HepG2 (cell line): Measurements from ENCODE around the gene ARHGAP31. TPM values are rescaled to one million over a fixed set of nuclear protein-coding genes. Genes with fewer than 3 reads are reported as not detected.

ENCODE experiments used
- CBX2 ChIP-seq, 2 experiments: fragments of 200-600 bp in 1 of 2; sonication (generic); formaldehyde crosslinking in 1 of 2; IDR thresholded peaks; 2 replicates each; pipeline versions ENCODE4 v1.7.0 to v1.8.1; 2018 to 2022; ENCODE audit warnings: low read depth in 2 of 2, low read length in 1 of 2, mild to moderate bottlenecking in 1 of 2, missing genetic modification reagents in 1 of 2
- FOXC1 ChIP-seq: sonication (generic); formaldehyde crosslinking; IDR thresholded peaks from 2 replicates; pipeline ENCODE4 v1.8.0; 2022; ENCODE audit warnings: mild to moderate bottlenecking, missing genetic modification reagents, borderline replicate concordance
- FOXJ3 ChIP-seq: sonication (generic); formaldehyde crosslinking; IDR thresholded peaks from 2 replicates; pipeline ENCODE4 v1.4.0; 2020; ENCODE audit warnings: missing genetic modification reagents, mild to moderate bottlenecking, borderline replicate concordance
- NR2C2 ChIP-seq: sonication (generic); formaldehyde crosslinking; IDR thresholded peaks from 2 replicates; pipeline ENCODE4 v1.4.0; 2020; ENCODE audit warnings: missing genetic modification reagents, mild to moderate bottlenecking, moderate library complexity, borderline replicate concordance
- RARA ChIP-seq: IDR thresholded peaks from 2 replicates; pipeline ENCODE4 v1.6.1; 2016; ENCODE audit warnings: missing genetic modification reagents, missing compliant biosample characterization
- SIX4 ChIP-seq: sonication (generic); formaldehyde crosslinking; IDR thresholded peaks from 2 replicates; pipeline ENCODE4 v1.4.0; 2020; ENCODE audit warnings: missing genetic modification reagents
- SNAI1 ChIP-seq: sonication (generic); formaldehyde crosslinking; IDR thresholded peaks from 2 replicates; pipeline ENCODE4 v1.5.0; 2020; ENCODE audit warnings: mild to moderate bottlenecking, missing genetic modification reagents, borderline replicate concordance
- SP2 ChIP-seq: sonication (generic); formaldehyde crosslinking; IDR thresholded peaks from 2 replicates; pipeline ENCODE4 v1.5.1; 2020; ENCODE audit warnings: mild to moderate bottlenecking, missing genetic modification reagents
- SSRP1 ChIP-seq: IDR thresholded peaks from 2 replicates; pipeline ENCODE4 v1.6.1; 2016; ENCODE audit warnings: control low read depth
- TMF1 ChIP-seq: sonication (generic); formaldehyde crosslinking; IDR thresholded peaks from 2 replicates; pipeline ENCODE4 v1.8.1; 2022; ENCODE audit warnings: low read depth, missing genetic modification reagents
- TRIM24 ChIP-seq: sonication (generic); formaldehyde crosslinking; IDR thresholded peaks from 2 replicates; pipeline ENCODE4 v1.8.0; 2022; ENCODE audit warnings: mild to moderate bottlenecking, missing genetic modification reagents
- ZFP90 ChIP-seq: sonication (generic); formaldehyde crosslinking; IDR thresholded peaks from 2 replicates; pipeline ENCODE4 v1.8.0; 2022; ENCODE audit warnings: missing genetic modification reagents, mild to moderate bottlenecking, inconsistent platforms, borderline replicate concordance
- ZGPAT ChIP-seq: IDR thresholded peaks from 2 replicates; pipeline ENCODE4 v1.6.1; 2016; ENCODE audit warnings: mild to moderate bottlenecking
- ZNF24 ChIP-seq: fragments of 450-650 bp; IDR thresholded peaks from 2 replicates; pipeline ENCODE4 v1.6.1; 2017; ENCODE audit warnings: antibody characterized with exemption, mild to moderate bottlenecking
- ZNF383 ChIP-seq: sonication (generic); formaldehyde crosslinking; IDR thresholded peaks from 2 replicates; pipeline ENCODE4 v1.4.0; 2020; ENCODE audit warnings: missing genetic modification reagents, mild to moderate bottlenecking, borderline replicate concordance
- ZNF512 ChIP-seq: sonication (generic); formaldehyde crosslinking; IDR thresholded peaks from 2 replicates; pipeline ENCODE4 v1.4.0; 2020; ENCODE audit warnings: mild to moderate bottlenecking, missing genetic modification reagents
- ZNF512B ChIP-seq: sonication (generic); formaldehyde crosslinking; IDR thresholded peaks from 2 replicates; pipeline ENCODE4 v1.5.1; 2020; ENCODE audit warnings: missing genetic modification reagents, mild to moderate bottlenecking, borderline replicate concordance
- ZNF572 ChIP-seq: sonication (generic); formaldehyde crosslinking; IDR thresholded peaks from 2 replicates; pipeline ENCODE4 v1.5.1; 2020; ENCODE audit warnings: mild to moderate bottlenecking, missing genetic modification reagents
- ZSCAN20 ChIP-seq: sonication (generic); formaldehyde crosslinking; IDR thresholded peaks from 2 replicates; pipeline ENCODE4 v1.4.0; 2020; ENCODE audit warnings: missing genetic modification reagents, mild to moderate bottlenecking, borderline replicate concordance
- polyA plus RNA-seq, 8 experiments: library from polyadenylated mRNA; depleted of rRNA in 3 of 8; stranded (reverse) in 7 of 8; unstranded in 1 of 8; fragments of >200 nt; fragmentation: Illumina TruSeq in 4 of 8; extraction: Trizol in 4 of 8; gene quantifications; 2 replicates each; pipeline versions ENCODE4 v1.2.1 to v1.2.3, GENCODE V29; 2011 to 2016; ENCODE audit warnings: low read depth in 4 of 8, missing spikeins in 1 of 8, mixed read lengths in 1 of 8; ENCODE audit not compliant: insufficient read depth in 1 of 8
- total RNA-seq, 5 experiments: library from RNA; depleted of rRNA; stranded (reverse); fragments of >200 nt; fragmentation: Illumina TruSeq; extraction: Trizol; gene quantifications; 2 replicates each; pipeline ENCODE4 v1.2.3, GENCODE V29; 2016; ENCODE audit warnings: low read depth in 1 of 5
- TF ChIP-seq, protein P1 (sequence below): sonication (generic); formaldehyde crosslinking; IDR thresholded peaks from 2 replicates; pipeline ENCODE4 v1.4.0; 2020; ENCODE audit warnings: missing genetic modification reagents
- TF ChIP-seq, protein P2 (sequence below): sonication (generic); formaldehyde crosslinking; IDR thresholded peaks from 2 replicates; pipeline ENCODE4 v1.4.0; 2020; ENCODE audit warnings: missing genetic modification reagents

ARHGAP31 gene
- total and polyA plus RNA-seq, 2 of the 13 experiments (the other 11 are each of a cell fraction or from before 2014, with no cell fraction given), result not detected

DNA sequence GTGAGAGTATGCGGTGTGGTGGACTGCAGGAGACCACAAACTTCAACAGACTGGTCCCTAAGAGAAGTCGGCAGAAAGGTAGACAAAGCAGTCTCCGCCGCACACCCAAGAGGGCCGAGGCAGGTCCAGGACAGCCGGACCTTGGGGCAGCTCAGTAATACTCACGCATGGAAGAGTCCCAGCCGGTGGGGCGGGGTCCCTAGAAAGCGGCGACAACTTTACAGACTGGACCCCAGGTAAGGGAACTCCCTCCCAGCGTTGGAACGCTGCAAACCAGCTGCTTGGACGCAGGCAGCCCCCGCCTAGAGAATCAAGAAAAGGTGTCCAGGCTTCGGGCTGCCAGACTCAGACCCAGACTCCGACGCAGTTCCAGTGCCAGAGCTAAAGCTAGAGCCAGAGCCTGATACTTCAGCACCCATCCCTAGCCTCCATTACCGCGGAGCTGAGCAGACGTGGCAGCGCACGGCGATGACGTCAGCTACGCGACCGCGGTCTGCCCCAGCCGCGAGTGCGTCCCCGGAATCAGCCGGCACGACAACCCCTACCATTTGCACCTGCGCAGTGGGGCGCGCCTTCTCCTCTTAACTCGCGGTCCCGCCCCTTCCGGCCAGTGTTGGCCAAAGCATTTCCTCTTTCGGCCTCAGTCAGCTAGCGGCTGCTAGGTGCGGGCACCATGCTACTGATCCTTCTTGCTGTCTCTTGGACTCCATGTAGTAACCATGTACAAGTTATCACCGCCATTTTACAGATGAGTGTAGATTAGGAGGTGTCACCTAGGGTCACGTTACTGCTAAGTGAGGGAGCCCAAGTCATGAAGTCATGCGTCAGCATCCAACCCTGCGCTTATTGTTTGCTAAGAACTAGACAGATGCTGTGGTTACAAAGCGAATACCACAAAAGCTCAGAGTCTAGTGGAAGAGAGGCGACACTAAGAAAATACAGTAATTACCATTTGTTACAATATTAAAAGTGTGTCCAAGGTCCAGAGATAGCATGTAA is 169.3 kb downstream of the ARHGAP31 start, which contains the start of gene TMEM39A (continued):
- peak; percentile 91 for TF ChIP-seq NR2C2
- peak; percentile 62; the same call in 1 of the 2 replicates for TF ChIP-seq ZFP90 (CRISPR knock-in tag)
- peak; percentile 86 for TF ChIP-seq SP2 (CRISPR knock-in tag)
- TF ChIP-seq ZGPAT (CRISPR knock-in tag), result peak; percentile 97
- no peak; the same call in 1 of the 2 replicates for TF ChIP-seq FOXC1 (CRISPR knock-in tag)
- TF ChIP-seq ZNF512B (CRISPR knock-in tag), result no peak
- TF ChIP-seq ZNF572 (CRISPR knock-in tag), result no peak
- TF ChIP-seq, protein P1, sequence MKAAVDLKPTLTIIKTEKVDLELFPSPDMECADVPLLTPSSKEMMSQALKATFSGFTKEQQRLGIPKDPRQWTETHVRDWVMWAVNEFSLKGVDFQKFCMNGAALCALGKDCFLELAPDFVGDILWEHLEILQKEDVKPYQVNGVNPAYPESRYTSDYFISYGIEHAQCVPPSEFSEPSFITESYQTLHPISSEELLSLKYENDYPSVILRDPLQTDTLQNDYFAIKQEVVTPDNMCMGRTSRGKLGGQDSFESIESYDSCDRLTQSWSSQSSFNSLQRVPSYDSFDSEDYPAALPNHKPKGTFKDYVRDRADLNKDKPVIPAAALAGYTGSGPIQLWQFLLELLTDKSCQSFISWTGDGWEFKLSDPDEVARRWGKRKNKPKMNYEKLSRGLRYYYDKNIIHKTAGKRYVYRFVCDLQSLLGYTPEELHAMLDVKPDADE (CRISPR knock-in tag), result no peak
- no peak for TF ChIP-seq ZNF24
- peak; percentile 66; the same call in 1 of the 2 replicates for TF ChIP-seq SNAI1 (CRISPR knock-in tag)
- TF ChIP-seq SIX4 (CRISPR knock-in tag), result peak; percentile 41; the same call in 1 of the 2 replicates
- TF ChIP-seq ZNF383, result no peak
- no peak; the same call in 1 of the 2 replicates for TF ChIP-seq ZNF512 (CRISPR knock-in tag)
- no peak for TF ChIP-seq TMF1 (CRISPR knock-in tag)
- no peak for TF ChIP-seq TRIM24 (CRISPR knock-in tag)
- peak; percentile 62 for TF ChIP-seq RARA (CRISPR knock-in tag)
- TF ChIP-seq ZSCAN20 (CRISPR knock-in tag), result no peak
- TF ChIP-seq FOXJ3 (CRISPR knock-in tag), result peak; percentile 85; the same call in 1 of the 2 replicates
- TF ChIP-seq, protein P2, sequence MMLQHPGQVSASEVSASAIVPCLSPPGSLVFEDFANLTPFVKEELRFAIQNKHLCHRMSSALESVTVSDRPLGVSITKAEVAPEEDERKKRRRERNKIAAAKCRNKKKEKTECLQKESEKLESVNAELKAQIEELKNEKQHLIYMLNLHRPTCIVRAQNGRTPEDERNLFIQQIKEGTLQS, result peak; percentile 78
- TF ChIP-seq SSRP1 (CRISPR knock-in tag), result no peak
- no peak for TF ChIP-seq CBX2 (IDR thresholded peaks at IDR 0.05; ENCODE audit: low read depth, low read length)
- no peak for TF ChIP-seq CBX2 (CRISPR knock-in tag; IDR thresholded peaks at IDR 0.05; ENCODE audit: low read depth)
